ENCODE measurements around the gene ADAMTSL1.

ADAMTSL1 gene

GRCh38 chr9:18717759-18718158 lies 243.8 kb downstream of the ADAMTSL1 start:
- TF ChIP-seq ZFX (IDR thresholded peaks at IDR 0.05; ENCODE audit: borderline replicate concordance) (no peak), CTCF (IDR thresholded peaks at IDR 0.05) (no peak)
- H3K27ac ChIP-seq = no peak overlapping the region

GRCh38 chr9:18718393-18718792 lies 244.4 kb downstream of the ADAMTSL1 start:
- TF ChIP-seq CTCF (IDR thresholded peaks at IDR 0.05) (no peak), ZFX (IDR thresholded peaks at IDR 0.05; ENCODE audit: borderline replicate concordance) (no peak)

GRCh38 chr9:18718932-18719331 lies 245.0 kb downstream of the ADAMTSL1 start:
- no peak for TF ChIP-seq CTCF (IDR thresholded peaks at IDR 0.05)
- no peak for TF ChIP-seq ZFX (IDR thresholded peaks at IDR 0.05; ENCODE audit: borderline replicate concordance)
- no peak overlapping the region for H3K27ac ChIP-seq

More at GRCh38 chr9:18718393-18718792, 244.4 kb downstream of the ADAMTSL1 start:
- no peak overlapping the region for H3K27ac ChIP-seq

GRCh38 chr9:18720691-18721090 lies 246.7 kb downstream of the ADAMTSL1 start:
- TF ChIP-seq CTCF (IDR thresholded peaks at IDR 0.05) (no peak), ZFX (IDR thresholded peaks at IDR 0.05; ENCODE audit: borderline replicate concordance) (no peak)
- H3K27ac ChIP-seq = no peak overlapping the region

GRCh38 chr9:18721267-18721994 lies 247.5 kb downstream of the ADAMTSL1 start:
- H3K27ac ChIP-seq = no peak overlapping the region
- TF ChIP-seq CTCF (IDR thresholded peaks at IDR 0.05) (no peak), ZFX (IDR thresholded peaks at IDR 0.05; ENCODE audit: borderline replicate concordance) (no peak)

- TF ChIP-seq CTCF (IDR thresholded peaks at IDR 0.05) (no peak), ZFX (IDR thresholded peaks at IDR 0.05; ENCODE audit: borderline replicate concordance) (no peak)
- no peak overlapping the region for H3K27ac ChIP-seq
Measured at GRCh38 chr9:18721995-18722310, 248.0 kb downstream of the ADAMTSL1 start.

- no peak for TF ChIP-seq CTCF (IDR thresholded peaks at IDR 0.05)
- TF ChIP-seq ZFX (IDR thresholded peaks at IDR 0.05; ENCODE audit: borderline replicate concordance) = no peak
Measured at GRCh38 chr9:18722882-18723281, 248.9 kb downstream of the ADAMTSL1 start.

More at GRCh38 chr9:18722882-18723281, 248.9 kb downstream of the ADAMTSL1 start:
- H3K27ac ChIP-seq = no peak overlapping the region

Data from 22Rv1 (cell line).